Neural cell (in vitro differentiated cells): ENCODE measurements around the gene CFAP58.

Source experiments
- POLR2AphosphoS5 ChIP-seq: IDR thresholded peaks from 2 replicates; pipeline ENCODE4 v1.6.1; 2012
- TAF1 ChIP-seq: IDR thresholded peaks from 2 replicates; pipeline ENCODE4 v1.6.1; 2012; ENCODE audit warnings: low read depth
- TF ChIP-seq, protein P1 (sequence below): fragments of 450-650 bp; IDR thresholded peaks from 2 replicates; pipeline ENCODE4 v1.5.1; 2014; ENCODE audit warnings: antibody characterized with exemption, mild to moderate bottlenecking, moderate library complexity; ENCODE audit not compliant: poor library complexity, severe bottlenecking

- TF ChIP-seq, protein P1, sequence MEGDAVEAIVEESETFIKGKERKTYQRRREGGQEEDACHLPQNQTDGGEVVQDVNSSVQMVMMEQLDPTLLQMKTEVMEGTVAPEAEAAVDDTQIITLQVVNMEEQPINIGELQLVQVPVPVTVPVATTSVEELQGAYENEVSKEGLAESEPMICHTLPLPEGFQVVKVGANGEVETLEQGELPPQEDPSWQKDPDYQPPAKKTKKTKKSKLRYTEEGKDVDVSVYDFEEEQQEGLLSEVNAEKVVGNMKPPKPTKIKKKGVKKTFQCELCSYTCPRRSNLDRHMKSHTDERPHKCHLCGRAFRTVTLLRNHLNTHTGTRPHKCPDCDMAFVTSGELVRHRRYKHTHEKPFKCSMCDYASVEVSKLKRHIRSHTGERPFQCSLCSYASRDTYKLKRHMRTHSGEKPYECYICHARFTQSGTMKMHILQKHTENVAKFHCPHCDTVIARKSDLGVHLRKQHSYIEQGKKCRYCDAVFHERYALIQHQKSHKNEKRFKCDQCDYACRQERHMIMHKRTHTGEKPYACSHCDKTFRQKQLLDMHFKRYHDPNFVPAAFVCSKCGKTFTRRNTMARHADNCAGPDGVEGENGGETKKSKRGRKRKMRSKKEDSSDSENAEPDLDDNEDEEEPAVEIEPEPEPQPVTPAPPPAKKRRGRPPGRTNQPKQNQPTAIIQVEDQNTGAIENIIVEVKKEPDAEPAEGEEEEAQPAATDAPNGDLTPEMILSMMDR = no peak
- TF ChIP-seq POLR2AphosphoS5 = no peak
- no peak for TF ChIP-seq TAF1
Observed at GRCh38 chr10:104472505-104472904, 118.9 kb downstream of the CFAP58 start.
